ENCODE data around the gene CHRM4. TPM values are rescaled to one million over a fixed set of nuclear protein-coding genes. Genes with fewer than 3 reads are reported as not detected.

Gene CHRM4
- total RNA-seq, 1 donor from 2014 or later = 0.35 TPM

DNA sequence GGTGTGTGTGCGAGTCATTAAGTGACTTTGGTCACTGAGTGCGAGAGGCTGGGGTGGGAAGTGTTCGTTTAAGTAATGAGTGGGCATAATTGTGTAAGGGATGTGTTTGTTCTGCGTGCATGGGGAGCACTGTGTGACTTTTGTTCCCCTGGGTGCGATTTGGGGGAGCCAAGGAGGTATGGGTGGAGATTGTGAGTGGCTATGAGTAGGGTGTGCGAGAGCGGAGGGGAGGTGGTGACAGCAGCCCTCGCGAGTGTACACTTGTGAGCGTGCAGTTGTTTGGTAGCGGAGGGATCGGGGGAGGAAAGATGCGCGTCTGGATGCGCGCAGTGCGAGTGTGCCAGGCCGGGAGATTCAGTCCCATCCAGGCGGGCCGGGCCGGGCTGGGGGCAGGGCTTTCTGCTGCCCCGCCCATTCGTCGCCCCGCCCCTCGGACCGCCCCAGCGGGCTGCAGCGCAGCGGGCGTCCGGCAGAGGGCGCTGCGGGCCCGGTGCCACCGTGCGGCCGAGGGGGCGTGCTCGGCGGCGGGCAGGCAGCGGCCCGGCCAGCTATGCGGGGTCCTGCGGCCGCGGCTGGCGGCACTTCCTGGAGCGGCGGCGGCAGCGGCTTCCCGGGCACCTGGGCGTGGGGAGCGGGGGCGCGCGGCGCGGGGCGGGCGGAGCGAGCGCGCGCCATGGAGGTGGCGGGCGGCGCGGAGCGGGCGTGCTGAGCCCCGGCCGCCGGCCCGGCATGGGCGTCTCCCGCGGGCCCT, 44.5 kb downstream of the CHRM4 start, which contains the start of gene DGKZ:
Gene DGKZ (plus strand): TSS at position 578 of the 751 bp plus-strand sequence. CDS start 197 bp downstream, outside the sequence.
- peak within 1 kb of the TSS; percentile 83 for H3K27ac Mint-ChIP-seq
- H3K4me1 Mint-ChIP-seq = peaks cover 52% of the 10 kb centered on the region
- CTCF ChIA-PET = interaction anchor here (0.6 to 2.5 kb wide), 7 partner anchors 11 to 182 kb away, joined by 3 to 8 read pairs (median 5); no protein-coding TSS in a partner anchor
- ATAC-seq (ENCODE audit: low read depth) (peak; percentile 93), DNase-seq (peak; percentile 99)
- H3K4me3 Mint-ChIP-seq = peak within 1 kb of the TSS; percentile 90
- intact Hi-C loops (cut with micrococcal nuclease) = loop anchor here (1.0 to 5.0 kb wide), 10 partner anchors 20 to 500 kb away; partner anchors contain the start of genes ARHGAP1, ATG13, CRY2 and HARBI1
- TF ChIP-seq, protein P1, sequence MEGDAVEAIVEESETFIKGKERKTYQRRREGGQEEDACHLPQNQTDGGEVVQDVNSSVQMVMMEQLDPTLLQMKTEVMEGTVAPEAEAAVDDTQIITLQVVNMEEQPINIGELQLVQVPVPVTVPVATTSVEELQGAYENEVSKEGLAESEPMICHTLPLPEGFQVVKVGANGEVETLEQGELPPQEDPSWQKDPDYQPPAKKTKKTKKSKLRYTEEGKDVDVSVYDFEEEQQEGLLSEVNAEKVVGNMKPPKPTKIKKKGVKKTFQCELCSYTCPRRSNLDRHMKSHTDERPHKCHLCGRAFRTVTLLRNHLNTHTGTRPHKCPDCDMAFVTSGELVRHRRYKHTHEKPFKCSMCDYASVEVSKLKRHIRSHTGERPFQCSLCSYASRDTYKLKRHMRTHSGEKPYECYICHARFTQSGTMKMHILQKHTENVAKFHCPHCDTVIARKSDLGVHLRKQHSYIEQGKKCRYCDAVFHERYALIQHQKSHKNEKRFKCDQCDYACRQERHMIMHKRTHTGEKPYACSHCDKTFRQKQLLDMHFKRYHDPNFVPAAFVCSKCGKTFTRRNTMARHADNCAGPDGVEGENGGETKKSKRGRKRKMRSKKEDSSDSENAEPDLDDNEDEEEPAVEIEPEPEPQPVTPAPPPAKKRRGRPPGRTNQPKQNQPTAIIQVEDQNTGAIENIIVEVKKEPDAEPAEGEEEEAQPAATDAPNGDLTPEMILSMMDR (IDR thresholded peaks at IDR 0.05) = no peak
- peaks cover 3% of the 10 kb centered on the region for H3K36me3 Mint-ChIP-seq (ENCODE audit: low read depth)
- no peaks in the 10 kb centered on the region for H3K9me3 Mint-ChIP-seq
- POLR2A ChIA-PET = interaction anchor here (1.1 kb wide), 1 partner anchor 29 kb away, joined by 3 read pairs; no protein-coding TSS in a partner anchor
- no peaks in the 10 kb centered on the region for H3K27me3 Mint-ChIP-seq

DNA sequence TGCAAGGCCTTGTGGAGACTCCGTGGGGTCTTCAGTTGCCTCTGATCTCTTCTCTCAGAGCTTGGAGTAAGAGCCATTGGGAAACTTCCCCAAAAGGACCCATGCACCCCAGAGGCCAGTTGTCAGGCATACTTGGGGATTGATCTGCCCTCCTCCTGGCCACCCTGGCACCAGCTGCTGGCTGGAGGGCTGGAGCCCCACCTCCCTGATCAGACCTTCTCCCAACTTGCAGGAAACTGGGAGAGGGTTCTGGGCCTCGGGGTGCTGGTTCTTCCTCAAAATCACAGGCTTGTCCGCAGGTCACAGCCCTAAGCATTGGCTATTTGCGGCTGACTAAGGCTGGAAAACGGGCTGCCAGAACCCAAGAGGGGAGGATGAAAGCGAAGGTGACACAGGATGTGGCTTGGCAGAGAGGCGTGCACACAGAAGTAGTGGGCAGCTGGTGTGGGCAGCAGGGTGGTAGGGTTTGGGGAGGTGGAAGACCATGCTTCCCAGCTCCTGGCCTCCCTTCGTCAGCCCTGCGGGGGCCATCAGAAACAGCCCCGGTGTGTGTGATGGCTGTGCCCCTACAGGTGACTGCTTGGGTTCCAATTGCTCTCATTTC, 45.6 kb downstream of the CHRM4 start:
- DNase-seq = no peak
- H3K27ac Mint-ChIP-seq = peak overlapping the region; percentile 83
- ATAC-seq (ENCODE audit: low read depth) = no peak
- peaks cover 3% of the 10 kb centered on the region for H3K36me3 Mint-ChIP-seq (ENCODE audit: low read depth)
- ChIA-PET CTCF (interaction anchor here (2.0 kb wide), 1 partner anchor 30 kb away, joined by 5 read pairs; no protein-coding TSS in a partner anchor), POLR2A (interaction anchor here (0.6 to 1.1 kb wide), 2 partner anchors 9 to 1550 kb away, joined by 3 to 8 read pairs; no protein-coding TSS in a partner anchor)
- peaks cover 3% of the 10 kb centered on the region for H3K27me3 Mint-ChIP-seq
- H3K4me3 Mint-ChIP-seq = peak overlapping the region; percentile 90
- TF ChIP-seq, protein P1 (IDR thresholded peaks at IDR 0.05) = no peak
- H3K4me1 Mint-ChIP-seq = peaks cover 44% of the 10 kb centered on the region
- no peaks in the 10 kb centered on the region for H3K9me3 Mint-ChIP-seq
- intact Hi-C loops (cut with micrococcal nuclease) = loop anchor here (2.0 to 5.0 kb wide), 5 partner anchors 36 to 499 kb away; partner anchors contain the start of genes CRY2, MDK and PHF21A

- intact Hi-C loops (cut with micrococcal nuclease) = loop anchor here (5.0 kb wide), 3 partner anchors 37 to 498 kb away; partner anchors contain the start of genes CRY2 and MDK
- POLR2A ChIA-PET = interaction anchor here (1.1 kb wide), 1 partner anchor 8 kb away, joined by 8 read pairs; no protein-coding TSS in a partner anchor
- DNase-seq (no peak), ATAC-seq (ENCODE audit: low read depth) (no peak)
- TF ChIP-seq, protein P1 (IDR thresholded peaks at IDR 0.05) = no peak
- Mint-ChIP-seq H3K4me1 (peaks cover 44% of the 10 kb centered on the region), H3K36me3 (ENCODE audit: low read depth) (peaks cover 3% of the 10 kb centered on the region), H3K27ac (no peak overlapping the region), H3K27me3 (peaks cover 3% of the 10 kb centered on the region), H3K9me3 (no peaks in the 10 kb centered on the region), H3K4me3 (peak overlapping the region; percentile 78)
- CTCF ChIA-PET = interaction anchor here (1.0 to 2.0 kb wide), 2 partner anchors 29 kb away, joined by 3 to 5 read pairs; no protein-coding TSS in a partner anchor
Observed at GRCh38 chr11:46345131-46345597, 46.4 kb downstream of the CHRM4 start.

DNA sequence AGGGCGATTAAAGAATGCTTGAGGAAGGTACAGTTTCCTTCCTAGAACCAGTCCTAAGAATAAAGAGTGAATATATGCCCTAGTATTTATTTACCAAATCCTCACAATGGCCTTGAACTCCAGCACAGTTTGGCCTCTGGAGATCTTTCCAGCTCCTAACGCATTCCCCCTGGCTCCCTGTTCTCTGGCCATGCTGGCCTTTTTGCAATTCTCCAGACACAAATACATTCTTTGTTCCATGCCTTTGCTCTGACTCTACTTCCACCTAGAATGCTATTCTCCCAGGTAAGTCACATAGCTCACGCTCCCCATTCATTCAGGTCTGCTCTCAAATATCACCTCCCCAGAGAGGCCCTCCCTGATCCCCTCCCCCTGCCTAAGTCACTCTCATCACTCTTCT, 48.1 kb downstream of the CHRM4 start:
- H3K9me3 Mint-ChIP-seq = no peaks in the 10 kb centered on the region
- H3K27me3 Mint-ChIP-seq = peaks cover 6% of the 10 kb centered on the region
- ATAC-seq (ENCODE audit: low read depth) (no peak), DNase-seq (no peak)
- H3K36me3 Mint-ChIP-seq (ENCODE audit: low read depth) = peaks cover 3% of the 10 kb centered on the region
- CTCF ChIA-PET = interaction anchor here (0.8 kb wide), 1 partner anchor 32 kb away, joined by 3 read pairs; no protein-coding TSS in a partner anchor
- intact Hi-C loops (cut with micrococcal nuclease) = no loop called here
- no peak overlapping the region for H3K4me3 Mint-ChIP-seq
- POLR2A ChIA-PET = interaction anchor here (0.6 kb wide), 1 partner anchor 11 kb away, joined by 3 read pairs; no protein-coding TSS in a partner anchor
- H3K27ac Mint-ChIP-seq = no peak overlapping the region
- TF ChIP-seq, protein P1 (IDR thresholded peaks at IDR 0.05) = no peak
- peaks cover 31% of the 10 kb centered on the region for H3K4me1 Mint-ChIP-seq

Data from activated B cell treated with CpG ODN at 0.5 μM for 24 hours (primary cell).